ENCODE results near the gene PKP1.

Gene PKP1

GRCh38 chr1:201282216-201282615 lies 1.1 kb upstream of the PKP1 start:
- DNase-seq (ENCODE audit: low spot score): no peak

GRCh38 chr1:201283836-201284553 lies 689 bp downstream of the PKP1 start:
- DNase-seq (ENCODE audit: low spot score): no peak

- DNase-seq (ENCODE audit: low spot score): no peak
These were observed 1.3 kb downstream of the PKP1 start for GRCh38 chr1:201284636-201285035.

- DNase-seq (ENCODE audit: low spot score): no peak
These were observed 2.5 kb downstream of the PKP1 start for GRCh38 chr1:201285846-201286245.

GRCh38 chr1:201286445-201286844 lies 3.1 kb downstream of the PKP1 start:
- no peak for DNase-seq (ENCODE audit: low spot score)

- DNase-seq (ENCODE audit: low spot score): no peak
These were observed 4.7 kb downstream of the PKP1 start for GRCh38 chr1:201288007-201288406.

GRCh38 chr1:201288765-201289164 lies 5.5 kb downstream of the PKP1 start:
- no peak for DNase-seq (ENCODE audit: low spot score)

- DNase-seq (ENCODE audit: low spot score): no peak
These were observed 7.2 kb downstream of the PKP1 start for GRCh38 chr1:201290551-201290950.

- DNase-seq (ENCODE audit: low spot score): no peak
These were observed 8.6 kb downstream of the PKP1 start for GRCh38 chr1:201291916-201292315.

- no peak for DNase-seq (ENCODE audit: low spot score)
These were observed 11.6 kb downstream of the PKP1 start for GRCh38 chr1:201294876-201295275.

- no peak for DNase-seq (ENCODE audit: low spot score)
These were observed 12.0 kb downstream of the PKP1 start for GRCh38 chr1:201295346-201295745.

- no peak for DNase-seq (ENCODE audit: low spot score)
These were observed 12.6 kb downstream of the PKP1 start for GRCh38 chr1:201295861-201296260.

GRCh38 chr1:201296352-201296751 lies 13.0 kb downstream of the PKP1 start:
- no peak for DNase-seq (ENCODE audit: low spot score)

- no peak for DNase-seq (ENCODE audit: low spot score)
These were observed 15.4 kb downstream of the PKP1 start for GRCh38 chr1:201298396-201299381.

GRCh38 chr1:201299968-201300367 lies 16.7 kb downstream of the PKP1 start:
- no peak for DNase-seq (ENCODE audit: low spot score)

GRCh38 chr1:201300641-201301040 lies 17.3 kb downstream of the PKP1 start:
- no peak for DNase-seq (ENCODE audit: low spot score)

- no peak for DNase-seq (ENCODE audit: low spot score)
These were observed 19.2 kb downstream of the PKP1 start for GRCh38 chr1:201302163-201303152.

GRCh38 chr1:201304126-201304525 lies 20.8 kb downstream of the PKP1 start:
- no peak for DNase-seq (ENCODE audit: low spot score)

GRCh38 chr1:201305815-201306214 lies 22.5 kb downstream of the PKP1 start:
- DNase-seq (ENCODE audit: low spot score): no peak

GRCh38 chr1:201307231-201307630 lies 23.9 kb downstream of the PKP1 start:
- no peak for DNase-seq (ENCODE audit: low spot score)

- DNase-seq (ENCODE audit: low spot score): no peak
These were observed 24.6 kb downstream of the PKP1 start for GRCh38 chr1:201307760-201308499.
